HG03354 (cell line): ENCODE data around the gene RNASE8.
A peak's percentile ranks its signal among the peaks of the same experiment; 100 is the strongest.
"Not testable (repeated sequence)": the region's sequence is repeated elsewhere in the genome, so short reads cannot be mapped to it uniquely, and the experiment has no call there.

Experiments used
- ATAC-seq: cut with Tn5 transposase; IDR thresholded peaks from one replicate; pipeline ENCODE4 v1.9.1; 2021; ENCODE audit warnings: mild to moderate bottlenecking; ENCODE audit not compliant: unreplicated experiment, poor library complexity, severe bottlenecking

RNASE8 gene, protein sequence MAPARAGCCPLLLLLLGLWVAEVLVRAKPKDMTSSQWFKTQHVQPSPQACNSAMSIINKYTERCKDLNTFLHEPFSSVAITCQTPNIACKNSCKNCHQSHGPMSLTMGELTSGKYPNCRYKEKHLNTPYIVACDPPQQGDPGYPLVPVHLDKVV

DNA sequence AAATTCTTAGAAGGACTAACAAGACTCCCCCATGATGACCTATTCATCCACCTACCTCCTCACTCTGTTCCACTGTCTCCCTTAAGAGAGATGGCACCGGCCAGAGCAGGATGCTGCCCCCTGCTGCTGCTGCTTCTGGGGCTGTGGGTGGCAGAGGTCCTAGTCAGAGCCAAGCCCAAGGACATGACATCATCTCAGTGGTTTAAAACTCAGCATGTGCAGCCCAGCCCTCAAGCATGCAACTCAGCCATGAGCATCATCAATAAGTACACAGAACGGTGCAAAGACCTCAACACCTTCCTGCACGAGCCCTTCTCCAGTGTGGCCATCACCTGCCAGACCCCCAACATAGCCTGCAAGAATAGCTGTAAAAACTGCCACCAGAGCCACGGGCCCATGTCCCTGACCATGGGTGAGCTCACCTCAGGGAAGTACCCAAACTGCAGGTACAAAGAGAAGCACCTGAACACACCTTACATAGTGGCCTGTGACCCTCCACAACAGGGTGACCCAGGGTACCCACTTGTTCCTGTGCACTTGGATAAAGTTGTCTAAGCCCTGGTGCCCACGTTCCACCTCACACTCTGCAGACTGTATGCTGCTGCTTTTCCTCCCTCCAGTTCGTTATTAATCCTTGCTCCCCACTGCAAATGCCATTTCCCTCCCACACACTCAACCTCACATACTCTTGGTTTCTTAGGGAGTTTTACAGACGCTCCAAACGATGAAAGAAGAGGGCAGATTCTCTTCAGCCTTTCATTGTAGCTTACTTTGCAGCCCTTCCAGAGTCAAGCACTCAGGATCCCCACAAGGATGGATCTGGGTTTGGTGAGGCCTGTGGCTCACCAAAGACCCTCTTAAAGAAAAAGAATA, at the start of gene RNASE8:
Gene RNASE8, plus strand, starts transcription at position 20 of the 873 bp plus-strand sequence. Its CDS starts 71 bp downstream, at position 91.
- ATAC-seq, result no peak

DNA sequence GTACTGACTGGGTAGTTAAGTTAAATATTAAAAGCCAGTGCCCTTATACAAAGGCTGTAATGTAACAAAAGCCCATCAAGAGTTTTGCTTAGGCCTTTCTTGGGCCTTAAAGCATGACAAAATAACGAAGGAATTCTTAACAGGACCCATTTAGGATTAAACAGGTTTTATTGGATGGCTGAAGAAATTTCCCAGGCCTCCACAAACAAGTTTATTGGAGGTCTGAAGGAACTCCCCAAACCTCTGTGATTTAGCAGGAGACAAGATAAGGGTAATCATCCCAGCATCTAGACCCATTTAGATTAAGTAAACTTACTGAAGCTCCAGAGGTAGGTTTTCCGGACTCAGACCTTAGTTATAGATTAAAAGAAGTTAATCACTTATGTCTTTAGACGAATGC, 47.9 kb upstream of the RNASE8 start:
- not testable (repeated sequence) for ATAC-seq

DNA sequence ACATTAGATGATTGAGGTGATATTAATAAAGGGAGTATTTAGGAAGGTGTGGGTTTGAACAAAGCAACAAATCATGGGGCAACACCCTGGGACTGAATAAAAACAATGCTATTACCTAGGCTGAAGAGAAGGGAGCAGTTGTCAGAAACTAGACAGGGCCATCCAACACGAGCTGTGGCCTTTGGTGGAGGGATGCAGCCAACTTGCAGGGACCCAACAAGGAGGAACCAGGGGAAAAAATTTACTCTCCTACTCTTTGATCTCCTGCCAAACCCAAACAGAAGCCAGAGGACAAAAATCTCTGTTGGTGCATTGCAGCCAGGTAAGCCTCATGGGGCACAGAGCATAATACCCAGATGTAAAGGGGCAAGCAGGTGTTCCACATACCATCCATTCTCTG, 46.5 kb upstream of the RNASE8 start:
- no peak for ATAC-seq

DNA sequence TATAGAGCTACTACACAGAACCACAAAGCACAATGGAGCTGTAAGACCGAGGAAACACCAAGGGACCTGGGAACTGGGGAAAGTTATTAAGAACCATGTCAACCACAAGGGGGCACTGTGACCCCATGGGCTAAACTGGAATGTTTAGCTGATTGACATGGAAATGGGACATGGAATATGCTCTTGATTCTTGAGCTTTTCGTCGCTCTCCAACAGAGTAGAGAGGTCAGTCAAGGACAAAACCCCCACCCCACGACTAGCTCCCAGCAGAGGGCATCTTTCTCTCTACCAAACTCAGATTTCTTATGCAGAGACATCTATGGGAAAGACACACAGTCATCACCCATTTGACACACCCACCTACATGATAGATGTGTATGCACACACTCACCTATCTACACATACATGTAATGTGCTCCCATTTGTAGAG, 42.8 kb upstream of the RNASE8 start:
- peak; percentile 76 for ATAC-seq

DNA sequence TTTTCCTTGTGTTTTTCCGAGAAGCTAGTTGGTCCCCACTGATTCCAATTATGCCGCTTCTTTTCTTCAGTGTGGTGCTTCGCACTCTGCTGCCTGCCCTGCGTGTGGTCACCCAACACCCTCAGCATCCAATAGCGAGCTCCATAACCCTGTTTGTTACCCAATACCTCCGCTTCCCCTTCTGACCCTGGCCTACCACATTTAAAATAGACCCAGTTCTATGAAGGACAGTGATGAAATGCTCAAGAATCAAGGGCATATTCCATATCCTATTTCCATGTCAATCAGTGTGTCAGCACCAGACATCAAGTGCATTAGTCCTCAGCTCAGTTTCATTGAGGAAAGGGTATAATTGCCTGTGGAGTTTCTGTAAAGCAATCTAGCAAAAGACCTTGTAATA, 42.3 kb upstream of the RNASE8 start:
- no peak for ATAC-seq

DNA sequence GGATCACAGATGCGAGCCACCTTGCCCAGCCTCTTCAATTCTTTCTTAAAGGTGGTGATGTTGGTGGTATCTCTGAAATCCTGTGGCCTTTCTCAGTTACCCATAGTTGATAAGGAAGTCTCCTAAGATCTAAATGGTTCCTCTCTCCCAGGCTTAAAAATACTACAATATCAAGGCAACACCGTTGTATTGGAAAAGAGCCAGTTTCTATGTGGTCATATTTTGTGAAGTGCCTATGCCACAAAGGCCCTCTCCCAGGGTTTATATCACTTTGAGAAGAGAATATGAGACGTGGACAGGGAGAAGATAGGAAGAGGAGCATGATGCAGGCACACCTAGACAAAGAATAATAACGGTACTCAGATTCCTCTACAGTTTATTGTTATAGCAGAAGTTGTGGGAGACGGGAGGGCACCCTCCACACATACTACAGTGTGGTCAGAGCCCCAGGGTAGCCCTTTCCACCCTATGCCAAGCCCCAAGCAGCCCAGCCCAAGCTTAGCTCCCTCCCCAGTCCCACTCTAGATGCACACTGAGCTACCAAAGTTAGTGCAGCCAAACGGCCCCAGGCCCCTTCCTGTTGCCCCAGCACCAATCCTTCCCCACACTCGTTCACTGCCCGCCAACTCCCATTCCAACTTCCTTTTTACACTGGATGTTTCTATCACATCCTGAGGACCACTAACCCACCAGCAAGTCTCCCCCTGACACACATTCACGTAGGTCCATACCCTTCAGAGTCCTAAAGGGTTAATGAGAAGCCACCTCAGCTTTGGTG, 41.0 kb upstream of the RNASE8 start:
- no peak for ATAC-seq

DNA sequence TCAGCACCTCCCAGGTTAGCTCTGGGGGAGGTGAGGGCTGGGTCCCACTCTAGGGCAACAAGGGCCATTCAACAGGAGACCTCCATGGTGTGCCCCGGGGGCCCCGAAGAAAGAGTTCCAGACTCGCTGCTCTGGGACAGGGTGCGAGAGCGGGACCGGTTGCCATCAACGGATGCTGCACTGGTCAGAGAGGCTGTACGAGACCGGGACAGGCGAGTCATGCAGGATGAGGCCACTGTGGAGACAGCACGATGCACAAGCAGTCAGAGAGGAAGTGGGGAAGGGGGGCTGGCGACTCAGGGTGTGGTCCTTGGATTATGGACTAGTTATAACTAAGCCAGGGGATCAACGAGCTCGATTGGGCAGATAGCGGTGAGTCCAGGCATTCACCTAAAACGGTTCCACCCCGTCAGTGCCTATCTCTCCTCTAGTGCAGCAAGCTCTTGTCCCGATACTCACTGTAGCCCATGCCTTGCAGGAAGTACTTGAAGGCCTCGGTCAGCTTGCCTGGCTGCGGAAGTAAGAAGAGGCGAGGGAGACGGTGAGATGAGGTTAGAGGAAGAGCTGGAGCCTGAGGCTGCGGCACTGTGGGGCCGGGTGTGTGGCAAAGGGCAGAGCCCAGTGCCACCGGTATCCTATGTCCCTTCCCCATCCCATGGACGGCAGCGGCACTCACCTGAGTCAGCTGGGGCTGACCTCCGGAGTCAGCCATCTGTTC, 39.9 kb upstream of the RNASE8 start:
- ATAC-seq, result no peak

DNA sequence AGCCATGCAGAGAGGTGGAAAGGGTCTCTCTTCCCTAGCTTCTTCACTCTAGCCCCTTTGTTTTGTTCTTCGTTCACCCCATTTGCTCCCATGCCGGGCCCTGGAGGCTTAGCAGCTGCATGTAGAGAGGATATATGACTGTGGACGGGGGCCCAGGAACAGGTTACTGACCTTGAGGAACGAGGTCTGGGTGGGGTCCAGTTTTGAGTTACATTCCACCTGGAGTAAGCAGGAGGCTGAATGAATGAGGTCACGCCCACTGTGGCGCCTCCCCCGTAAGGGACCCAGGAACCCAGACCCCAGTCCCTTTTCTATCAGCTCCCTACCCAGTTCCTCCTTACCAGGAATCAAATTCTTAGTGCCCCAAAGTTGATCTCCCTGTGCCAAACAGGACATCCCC, 39.3 kb upstream of the RNASE8 start:
- ATAC-seq, result no peak

DNA sequence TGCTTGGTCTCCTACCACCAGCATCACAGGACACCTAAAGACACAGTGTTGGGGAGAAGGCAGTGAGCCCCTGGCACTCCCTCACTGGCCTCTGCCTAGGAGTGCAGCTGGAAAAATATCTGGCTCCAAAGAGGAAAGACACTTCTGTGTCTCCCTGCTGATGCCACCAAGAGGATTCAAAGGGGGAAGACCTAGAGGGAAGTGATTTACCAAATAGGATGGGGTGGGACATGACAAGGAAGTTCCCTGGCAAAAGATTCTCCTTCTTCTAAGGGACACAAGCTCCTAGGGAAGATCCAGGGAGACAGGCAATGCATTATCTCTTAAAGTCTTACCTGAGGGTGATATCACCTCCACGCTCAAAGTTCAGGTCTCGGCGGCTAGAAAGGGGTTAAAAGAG, 38.8 kb upstream of the RNASE8 start:
- ATAC-seq, result no peak

DNA sequence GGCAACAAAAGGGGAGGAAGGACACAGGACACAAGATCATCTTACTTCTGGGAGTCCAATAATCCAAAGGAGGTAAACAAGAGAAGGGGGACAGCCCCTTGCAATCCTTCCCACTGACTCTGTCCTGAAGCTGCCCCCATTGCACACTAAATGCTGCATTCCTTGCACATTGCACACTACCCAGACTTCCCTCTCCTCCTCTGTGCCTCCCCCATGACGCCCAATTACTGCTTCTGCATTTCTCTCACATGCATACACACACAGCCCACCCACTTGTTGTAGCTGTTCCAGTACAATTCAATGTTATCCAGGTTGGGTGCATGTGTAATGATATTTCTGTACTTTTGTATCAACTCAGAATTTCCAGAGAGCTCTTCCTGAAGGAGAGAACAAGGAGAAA, 38.3 kb upstream of the RNASE8 start:
- no peak for ATAC-seq

DNA sequence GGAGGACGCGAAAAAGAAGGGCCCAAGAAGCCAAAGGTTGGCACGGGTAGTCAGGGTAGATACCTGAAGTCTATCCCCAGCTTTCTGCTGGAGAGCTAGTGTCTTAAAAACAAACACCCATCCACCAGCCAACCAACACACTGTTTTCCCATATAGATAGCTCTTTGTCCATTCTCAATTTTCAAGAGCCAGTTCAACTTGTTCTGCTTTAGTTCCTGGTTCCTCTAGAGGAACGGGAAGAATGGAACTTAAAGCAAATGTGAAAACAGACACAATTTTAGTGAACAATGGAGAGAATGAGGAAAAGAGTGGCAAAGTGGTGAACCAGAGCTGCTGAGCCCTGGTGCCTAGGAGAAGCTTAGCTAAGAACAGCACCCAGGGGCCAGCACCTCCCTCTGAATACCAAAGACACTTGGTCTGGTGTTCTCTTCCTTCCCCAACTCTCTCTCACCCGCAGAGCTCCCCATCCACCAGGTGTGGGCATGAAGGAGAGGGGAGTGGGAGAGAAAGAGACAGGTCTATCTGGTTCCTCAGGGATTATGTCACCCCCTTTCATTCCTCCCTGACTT, 36.6 kb upstream of the RNASE8 start:
- ATAC-seq, result no peak

DNA sequence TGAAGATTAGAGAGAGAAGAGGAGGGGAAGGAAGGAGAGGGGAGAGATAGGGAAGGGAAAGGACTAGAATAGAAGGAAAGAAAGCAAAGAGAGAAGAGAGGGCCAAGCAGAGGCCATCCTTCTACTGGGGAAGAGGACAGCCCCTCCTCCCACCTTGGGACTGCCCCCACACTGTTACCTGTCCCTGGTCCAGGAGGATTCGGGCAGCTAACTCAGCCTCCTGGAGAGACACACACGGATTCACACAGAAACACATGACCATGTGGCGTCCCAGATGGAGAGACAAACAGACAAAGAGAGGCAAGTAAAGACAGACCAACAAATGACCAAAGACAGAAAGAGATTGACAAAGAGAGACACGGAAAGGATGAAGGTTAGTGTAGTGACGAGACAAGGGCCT, 34.9 kb upstream of the RNASE8 start:
- ATAC-seq, result no peak

DNA sequence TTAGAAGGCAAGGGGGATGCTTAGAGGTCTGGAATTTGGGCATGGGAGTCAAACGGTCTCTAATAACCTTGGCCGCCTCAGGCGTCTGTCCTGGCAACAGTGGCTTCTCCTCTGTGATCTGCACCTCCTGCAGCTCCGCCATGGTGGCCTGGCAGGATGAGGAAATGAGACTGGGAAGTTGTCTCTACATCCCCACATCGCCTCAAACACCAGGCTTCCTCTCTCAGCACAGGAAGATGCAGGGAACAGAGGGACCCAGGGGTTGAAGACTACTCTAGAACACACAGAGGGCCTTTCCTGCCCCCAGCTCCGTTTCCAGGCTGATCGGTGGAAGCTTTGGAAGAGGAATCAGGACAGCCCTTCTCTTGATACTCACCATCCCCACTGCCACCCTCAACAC, 34.4 kb upstream of the RNASE8 start:
- ATAC-seq, result no peak

DNA sequence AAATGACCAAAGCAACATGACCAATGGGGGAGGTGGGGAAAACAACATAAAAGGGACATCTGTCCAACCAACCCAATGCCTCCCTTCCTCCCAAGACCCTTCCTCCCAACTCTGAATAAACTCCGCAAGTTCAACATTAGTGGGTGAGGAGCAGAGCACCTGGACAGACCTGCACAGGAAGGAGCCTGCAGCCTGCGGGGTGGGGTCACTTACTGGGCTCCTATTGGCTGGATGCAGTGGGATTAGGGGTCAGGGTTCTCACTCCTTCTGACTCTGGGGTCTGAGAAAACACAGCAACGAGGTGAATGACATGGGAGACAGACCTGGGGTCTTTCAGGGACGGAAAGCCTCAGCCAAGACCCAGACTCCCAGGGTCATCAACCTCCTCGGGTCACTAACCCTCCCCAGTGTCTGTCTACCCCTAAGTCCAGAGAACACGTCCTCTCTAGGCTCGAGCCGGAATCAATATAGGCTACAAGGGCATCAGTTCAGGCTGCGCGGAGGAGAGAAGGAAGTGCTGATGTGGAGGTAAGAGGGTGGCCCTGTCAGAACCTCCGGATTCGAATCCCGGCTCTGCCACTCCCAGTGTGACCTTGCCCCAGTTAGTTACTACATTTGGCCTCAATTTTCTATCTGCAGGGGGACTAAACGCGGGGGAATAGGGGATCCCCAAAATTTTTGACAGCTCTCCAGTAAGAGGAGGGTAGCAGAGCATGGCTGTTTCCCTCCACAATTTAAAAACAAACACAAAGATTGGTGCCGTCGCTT, 33.6 kb upstream of the RNASE8 start:
- no peak for ATAC-seq

DNA sequence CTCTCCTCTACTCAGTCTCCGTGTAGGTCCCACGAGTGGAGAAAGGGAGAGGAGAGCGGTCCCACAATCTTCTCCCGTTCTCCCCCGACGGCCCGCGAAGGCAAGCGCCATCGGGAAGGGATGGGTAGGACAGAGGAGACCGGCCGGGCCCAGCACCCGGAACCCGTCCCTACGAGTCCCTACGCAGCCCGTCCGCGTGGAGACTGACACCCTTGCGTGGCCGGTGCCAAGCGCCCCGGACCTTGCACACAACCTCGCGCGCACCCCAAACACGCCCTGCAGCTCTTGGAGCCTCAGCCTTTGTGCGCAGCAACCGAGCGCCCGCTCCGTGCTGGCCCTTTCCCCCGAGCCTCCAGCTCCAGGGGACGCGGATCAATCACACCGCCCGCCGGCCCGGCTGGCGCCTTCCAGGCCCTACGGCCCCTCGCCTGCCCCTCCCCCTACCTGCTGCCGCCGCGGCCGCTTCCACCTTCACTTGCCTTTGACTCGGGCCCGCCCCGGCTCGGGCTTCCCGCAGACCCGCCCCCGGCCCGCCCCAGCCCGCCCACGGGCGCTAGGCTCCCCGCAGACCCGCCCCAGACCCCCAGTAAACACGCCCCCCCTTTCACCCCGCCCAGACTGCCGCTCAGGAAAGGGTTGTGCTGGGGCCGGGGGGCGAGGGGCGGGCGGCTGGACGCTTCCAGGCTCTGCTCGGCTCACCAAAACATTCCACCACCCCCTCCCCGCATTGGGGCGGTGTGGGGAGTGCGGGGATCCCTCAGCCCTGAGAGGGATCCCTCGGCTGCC, 32.8 kb upstream of the RNASE8 start, which contains the start of gene NDRG2:
Gene NDRG2, minus strand, starts transcription at position 477 of the 786 bp plus-strand sequence. CDS start 1,746 bp downstream, outside the sequence.
- no peak for ATAC-seq

DNA sequence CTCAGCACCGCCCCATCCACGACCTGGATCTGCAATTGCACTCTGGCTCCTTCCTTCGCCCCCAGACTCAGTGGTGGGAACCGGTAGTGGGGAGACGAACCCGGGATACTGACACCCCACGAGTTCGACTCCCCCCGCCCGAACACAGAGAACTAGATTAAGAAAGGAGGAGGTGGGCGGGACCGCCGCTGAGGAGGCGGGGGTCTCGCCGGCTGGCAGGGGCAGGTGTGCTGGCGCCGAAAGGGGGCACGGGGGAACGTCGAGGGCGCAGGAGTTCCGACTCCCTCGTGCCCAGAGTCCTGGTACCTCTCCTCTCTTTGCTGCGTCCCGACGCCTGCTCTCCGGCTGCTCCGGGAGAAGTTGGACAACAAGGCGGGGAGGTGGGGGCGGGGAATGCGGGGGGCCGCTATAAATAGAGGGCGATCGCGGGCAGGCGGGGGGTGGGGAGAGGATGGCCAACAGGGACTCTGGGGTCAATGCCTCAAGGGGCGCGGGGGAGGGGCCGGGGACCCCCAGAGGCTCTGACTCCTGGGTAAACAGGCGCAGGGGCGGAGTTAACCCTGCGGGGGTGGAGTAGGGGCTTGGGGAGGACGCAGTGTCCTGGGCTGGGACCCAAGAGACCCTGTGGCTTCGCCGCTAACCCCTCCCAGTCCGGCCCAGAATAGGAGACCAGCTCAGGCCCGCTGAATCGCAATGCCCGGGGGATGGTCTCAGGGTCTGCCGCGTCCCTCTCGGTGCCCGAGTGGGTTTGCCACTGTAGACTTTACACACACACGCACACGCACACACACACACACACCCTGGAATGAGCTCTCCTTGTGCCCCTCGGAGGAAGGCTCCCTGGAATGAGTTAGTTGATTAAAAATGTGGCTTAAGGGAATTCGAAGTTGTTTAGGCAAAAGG, 32.0 kb upstream of the RNASE8 start:
- no peak for ATAC-seq
